Epidermal melanocyte (primary cell): ENCODE results near the gene TPI1.

Experiments
- DNase-seq: peaks from one replicate; pipeline ENCODE4 v3.0.0; 2011; ENCODE audit warnings: low spot score; ENCODE audit not compliant: insufficient read length

Gene TPI1

GRCh38 chr12:6828781-6829535 is 38.4 kb upstream of the TPI1 start:
- peak; percentile 41 for DNase-seq

GRCh38 chr12:6829536-6830220 is 37.7 kb upstream of the TPI1 start:
- DNase-seq, result no peak

GRCh38 chr12:6830286-6830890 is 36.9 kb upstream of the TPI1 start:
- DNase-seq, result no peak

GRCh38 chr12:6830999-6831398 is 36.3 kb upstream of the TPI1 start:
- DNase-seq, result no peak

- no peak for DNase-seq
Measured at GRCh38 chr12:6831450-6831995, 35.8 kb upstream of the TPI1 start.

GRCh38 chr12:6832125-6832524 is 35.2 kb upstream of the TPI1 start:
- no peak for DNase-seq

GRCh38 chr12:6833189-6833890 is 34.0 kb upstream of the TPI1 start:
- no peak for DNase-seq

- no peak for DNase-seq
Measured at GRCh38 chr12:6834254-6834653, 33.1 kb upstream of the TPI1 start.

- DNase-seq, result no peak
Measured at GRCh38 chr12:6834873-6835272, 32.5 kb upstream of the TPI1 start.

GRCh38 chr12:6836851-6837250 is 30.5 kb upstream of the TPI1 start:
- no peak for DNase-seq

- no peak for DNase-seq
Measured at GRCh38 chr12:6837370-6838060, 29.8 kb upstream of the TPI1 start.

- no peak for DNase-seq
Measured at GRCh38 chr12:6838854-6839253, 28.5 kb upstream of the TPI1 start.

GRCh38 chr12:6839482-6840201 is 27.7 kb upstream of the TPI1 start:
- no peak for DNase-seq

GRCh38 chr12:6840330-6840729 is 27.0 kb upstream of the TPI1 start:
- no peak for DNase-seq

- DNase-seq, result no peak
Measured at GRCh38 chr12:6840761-6841515, 26.4 kb upstream of the TPI1 start, which contains the start of gene GNB3. Gene GNB3, plus strand, starts transcription at chr12:6840925. Its CDS starts 363 bp downstream, at chr12:6841288.

- no peak for DNase-seq
Measured at GRCh38 chr12:6842075-6842474, 25.3 kb upstream of the TPI1 start.

GRCh38 chr12:6843118-6843902 is 24.0 kb upstream of the TPI1 start:
- DNase-seq, result no peak

GRCh38 chr12:6845395-6845794 is 21.9 kb upstream of the TPI1 start:
- no peak for DNase-seq
